ENCODE measurements around the gene UNC50.

UNC50 gene, protein sequence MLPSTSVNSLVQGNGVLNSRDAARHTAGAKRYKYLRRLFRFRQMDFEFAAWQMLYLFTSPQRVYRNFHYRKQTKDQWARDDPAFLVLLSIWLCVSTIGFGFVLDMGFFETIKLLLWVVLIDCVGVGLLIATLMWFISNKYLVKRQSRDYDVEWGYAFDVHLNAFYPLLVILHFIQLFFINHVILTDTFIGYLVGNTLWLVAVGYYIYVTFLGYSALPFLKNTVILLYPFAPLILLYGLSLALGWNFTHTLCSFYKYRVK

GRCh38 chr2:98608116-98608961 is at the start of gene UNC50, which contains the start of gene COA5:
Gene UNC50 (plus strand): TSS chr2:98608589. CDS start chr2:98609760, 1,171 bp downstream.
Gene COA5 (minus strand): TSS chr2:98608512. CDS start chr2:98608405, 107 bp downstream.
- peak; percentile 76 for DNase-seq (ENCODE audit: extremely low read depth, low read depth)
- TF ChIP-seq CTCF (IDR thresholded peaks at IDR 0.05; ENCODE audit: low read depth, low read length) = no peak; the same call in 1 of the 2 replicates

GRCh38 chr2:98558852-98559530 is 49.4 kb upstream of the UNC50 start:
- no peak for TF ChIP-seq CTCF (IDR thresholded peaks at IDR 0.05; ENCODE audit: low read depth, low read length)
- DNase-seq (ENCODE audit: extremely low read depth, low read depth) = no peak

GRCh38 chr2:98559581-98559980 is 48.8 kb upstream of the UNC50 start:
- TF ChIP-seq CTCF (IDR thresholded peaks at IDR 0.05; ENCODE audit: low read depth, low read length) = no peak
- no peak for DNase-seq (ENCODE audit: extremely low read depth, low read depth)

GRCh38 chr2:98560256-98560771 is 48.1 kb upstream of the UNC50 start:
- DNase-seq (ENCODE audit: extremely low read depth, low read depth) = peak; percentile 62
- no peak for TF ChIP-seq CTCF (IDR thresholded peaks at IDR 0.05; ENCODE audit: low read depth, low read length)

- DNase-seq (ENCODE audit: extremely low read depth, low read depth) = no peak
- TF ChIP-seq CTCF (IDR thresholded peaks at IDR 0.05; ENCODE audit: low read depth, low read length) = no peak
Observed at GRCh38 chr2:98561018-98561417, 47.4 kb upstream of the UNC50 start.

DNA sequence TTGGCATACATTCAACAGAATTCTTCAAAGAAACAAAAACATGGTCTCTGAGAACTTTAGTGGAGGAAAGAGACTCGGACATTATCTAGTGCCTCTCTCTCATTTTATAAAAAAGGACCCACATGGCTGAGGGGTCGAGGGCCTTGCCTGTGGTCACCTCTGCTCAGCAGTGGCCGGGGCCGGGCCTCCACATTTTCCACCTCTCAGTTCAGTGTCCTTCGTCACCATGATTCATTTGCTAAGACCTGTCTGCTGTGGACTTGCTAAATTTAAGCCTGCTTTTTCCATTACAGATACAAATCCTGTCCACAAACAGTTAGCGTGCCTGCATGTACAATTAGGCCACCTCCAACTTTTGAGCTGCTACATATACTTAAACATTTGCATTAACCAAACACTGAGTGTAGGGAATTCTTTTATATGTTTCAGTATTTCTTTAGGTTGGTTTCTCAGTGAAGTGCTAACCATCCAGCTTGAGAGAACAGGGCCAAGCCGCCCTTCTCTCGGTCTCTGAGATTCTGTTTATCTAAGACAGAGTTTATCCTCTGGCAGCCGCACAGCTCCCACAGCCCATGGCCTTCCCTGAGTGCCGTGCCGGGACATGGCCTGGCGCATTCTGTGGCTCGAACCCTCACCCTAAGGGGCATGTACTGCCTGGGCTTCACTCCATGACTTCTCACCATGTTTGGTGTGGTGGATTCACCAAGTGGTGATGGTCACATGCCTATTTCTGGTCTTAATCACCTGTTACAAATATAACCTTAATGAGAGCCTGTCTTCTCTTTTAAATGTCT is 46.3 kb upstream of the UNC50 start:
- DNase-seq (ENCODE audit: extremely low read depth, low read depth) = no peak
- TF ChIP-seq CTCF (IDR thresholded peaks at IDR 0.05; ENCODE audit: low read depth, low read length) = no peak
